A673 (cell line): ENCODE results near the gene STAT6.

ENCODE experiments used
- EZH2 ChIP-seq: fragments of 200-600 bp; sonication (generic); IDR thresholded peaks from 2 replicates; pipeline ENCODE4 v1.6.1; 2017; ENCODE audit warnings: borderline replicate concordance, low read depth, mild to moderate bottlenecking, mixed read lengths, antibody characterized with exemption, low read length; ENCODE audit not compliant: poor library complexity, severe bottlenecking
- TF ChIP-seq, protein P1 (sequence below): fragments of 300-800, 200-600 bp; sonication (generic); conservative IDR thresholded peaks from 2 replicates; pipeline ENCODE4 v1.5.1; 2017; ENCODE audit warnings: low read depth, mild to moderate bottlenecking, antibody characterized with exemption, low read length, moderate library complexity, mixed read lengths

DNA sequence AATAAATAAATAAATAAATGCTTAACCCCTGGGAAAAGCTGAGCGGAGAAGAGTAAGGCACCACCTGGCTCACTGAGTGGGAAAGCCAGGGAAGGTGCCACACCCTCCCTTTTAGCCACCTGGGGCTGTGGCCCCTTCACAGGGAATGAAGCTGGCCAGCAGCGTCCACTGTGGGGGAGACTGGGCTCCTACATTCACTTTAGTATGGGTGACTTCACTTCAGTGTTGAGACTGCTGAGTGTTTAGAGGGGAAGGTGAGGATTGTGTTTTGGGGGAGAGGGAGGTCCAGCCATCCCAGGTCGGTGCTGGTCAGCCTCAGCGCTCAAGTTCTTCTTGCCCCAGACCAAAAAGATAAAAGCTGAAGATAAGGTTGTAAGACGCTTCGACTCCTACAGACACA, 20.7 kb downstream of the STAT6 start:
- TF ChIP-seq, protein P1, sequence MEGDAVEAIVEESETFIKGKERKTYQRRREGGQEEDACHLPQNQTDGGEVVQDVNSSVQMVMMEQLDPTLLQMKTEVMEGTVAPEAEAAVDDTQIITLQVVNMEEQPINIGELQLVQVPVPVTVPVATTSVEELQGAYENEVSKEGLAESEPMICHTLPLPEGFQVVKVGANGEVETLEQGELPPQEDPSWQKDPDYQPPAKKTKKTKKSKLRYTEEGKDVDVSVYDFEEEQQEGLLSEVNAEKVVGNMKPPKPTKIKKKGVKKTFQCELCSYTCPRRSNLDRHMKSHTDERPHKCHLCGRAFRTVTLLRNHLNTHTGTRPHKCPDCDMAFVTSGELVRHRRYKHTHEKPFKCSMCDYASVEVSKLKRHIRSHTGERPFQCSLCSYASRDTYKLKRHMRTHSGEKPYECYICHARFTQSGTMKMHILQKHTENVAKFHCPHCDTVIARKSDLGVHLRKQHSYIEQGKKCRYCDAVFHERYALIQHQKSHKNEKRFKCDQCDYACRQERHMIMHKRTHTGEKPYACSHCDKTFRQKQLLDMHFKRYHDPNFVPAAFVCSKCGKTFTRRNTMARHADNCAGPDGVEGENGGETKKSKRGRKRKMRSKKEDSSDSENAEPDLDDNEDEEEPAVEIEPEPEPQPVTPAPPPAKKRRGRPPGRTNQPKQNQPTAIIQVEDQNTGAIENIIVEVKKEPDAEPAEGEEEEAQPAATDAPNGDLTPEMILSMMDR, result no peak
- TF ChIP-seq EZH2, result no peak
